ENCODE results near the gene EOMES.

EOMES gene

DNA sequence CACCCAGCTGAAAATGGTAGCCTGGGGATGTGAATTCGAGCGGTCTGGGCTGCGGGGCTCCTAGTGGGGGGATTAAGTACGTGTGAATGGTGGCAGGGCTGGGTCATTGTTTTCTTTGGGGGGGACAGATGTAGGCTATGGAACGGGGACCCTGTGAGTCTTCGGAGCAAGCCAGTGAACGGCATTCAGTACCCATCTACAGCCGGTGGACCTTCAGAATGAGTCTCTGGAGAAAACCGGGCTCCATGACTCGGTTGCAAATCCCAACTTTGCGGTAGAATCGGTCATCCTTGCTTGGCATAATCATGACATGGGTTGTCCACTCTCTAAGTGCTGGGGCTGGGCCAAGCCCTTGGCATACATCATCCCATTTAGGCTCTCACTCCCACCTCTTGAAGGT, 7.2 kb upstream of the EOMES start:
- DNase-seq: no peak
- ATAC-seq (replicated peaks): no peak
- Mint-ChIP-seq H3K36me3 (ENCODE audit: insufficient read depth) (peaks cover 14% of the 10 kb centered on the region), H3K4me1 (ENCODE audit: low read depth in 2 of 2) (peaks cover 16 to 26% of the 10 kb centered on the region in 2 donors), H3K9me3 (no peaks in the 10 kb centered on the region), H3K27ac (no peak overlapping the region), H3K4me3 (peak overlapping the region; percentile 76 to 80), H3K27me3 (peaks cover 46 to 57% of the 10 kb centered on the region in 2 donors)

DNA sequence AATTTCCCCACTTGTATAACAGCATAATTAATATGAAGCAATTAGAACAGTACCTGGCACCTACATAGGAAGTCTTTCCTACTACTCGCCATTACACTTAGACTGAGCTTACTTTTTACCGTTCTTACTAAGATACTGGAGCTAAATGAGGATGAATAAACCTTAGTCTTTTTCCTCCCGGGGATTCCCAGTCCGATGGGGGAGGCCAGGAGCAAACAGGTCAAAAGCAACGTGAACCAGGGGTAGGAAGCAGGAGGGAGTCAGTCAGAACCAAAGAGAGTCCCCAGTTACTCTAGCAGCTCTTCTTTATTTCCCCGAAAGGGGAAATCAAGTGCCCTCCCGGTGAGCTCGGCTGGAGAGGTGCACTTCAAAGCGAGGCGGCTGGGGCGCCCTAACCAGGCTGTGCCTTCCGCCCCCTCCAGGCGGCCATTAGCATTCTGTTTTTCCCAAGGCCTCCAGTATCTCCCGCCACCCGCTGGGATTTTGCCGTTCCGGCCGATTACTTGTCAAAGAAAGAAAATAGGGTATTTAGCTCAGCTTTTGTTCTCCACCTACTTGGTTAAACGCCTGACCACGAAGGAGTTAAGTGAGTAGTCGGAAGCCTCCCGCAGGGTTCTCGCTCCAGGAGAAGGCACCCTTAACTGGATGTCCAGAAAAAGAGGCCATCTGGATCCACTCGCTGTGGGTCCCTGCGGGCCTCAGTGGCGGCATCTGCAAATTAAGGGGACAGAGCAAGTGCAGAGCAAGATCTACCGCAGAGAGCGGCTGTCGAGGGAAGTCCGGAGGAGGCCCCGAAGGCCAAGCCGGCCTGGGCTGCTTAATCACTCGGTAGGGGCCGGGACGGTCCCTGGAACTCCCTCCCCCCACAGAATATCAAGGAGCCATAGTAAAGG, 6.3 kb upstream of the EOMES start:
- H3K27ac Mint-ChIP-seq: no peak overlapping the region
- ATAC-seq (replicated peaks) (peak; percentile 67), DNase-seq (no peak)
- H3K4me3 Mint-ChIP-seq: peak overlapping the region; percentile 61 to 80
- peaks cover 46 to 66% of the 10 kb centered on the region in 2 donors for H3K27me3 Mint-ChIP-seq
- H3K4me1 Mint-ChIP-seq (ENCODE audit: low read depth in 2 of 2): peaks cover 23 to 35% of the 10 kb centered on the region in 2 donors
- peaks cover 16% of the 10 kb centered on the region for H3K36me3 Mint-ChIP-seq (ENCODE audit: insufficient read depth)
- no peaks in the 10 kb centered on the region for H3K9me3 Mint-ChIP-seq

DNA sequence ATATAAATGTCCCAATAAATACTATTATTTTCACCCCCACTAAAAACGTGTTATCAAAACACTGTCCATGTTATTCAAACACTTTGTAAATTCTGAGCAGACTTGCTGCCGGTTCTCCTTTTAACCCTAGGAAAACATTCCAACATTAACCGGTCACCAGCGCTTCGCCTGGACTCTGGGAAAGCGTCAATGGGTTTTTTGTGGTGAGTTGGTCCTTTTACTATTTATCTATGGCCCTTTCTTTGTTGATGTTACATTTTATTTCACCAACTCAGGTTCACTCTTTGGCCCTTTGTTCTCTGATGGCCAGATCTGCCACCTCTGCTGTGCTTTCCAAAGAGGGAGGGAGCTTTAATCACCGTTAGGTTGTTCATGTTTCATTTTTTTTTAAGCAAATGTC, 4.1 kb upstream of the EOMES start:
- Mint-ChIP-seq H3K27me3 (peaks cover 46 to 68% of the 10 kb centered on the region in 2 donors), H3K27ac (no peak overlapping the region), H3K9me3 (no peaks in the 10 kb centered on the region), H3K4me1 (ENCODE audit: low read depth in 2 of 2) (peaks cover 25 to 42% of the 10 kb centered on the region in 2 donors), H3K36me3 (ENCODE audit: insufficient read depth) (peaks cover 31% of the 10 kb centered on the region), H3K4me3 (no peak overlapping the region)
- DNase-seq: no peak
- ATAC-seq (replicated peaks): no peak

DNA sequence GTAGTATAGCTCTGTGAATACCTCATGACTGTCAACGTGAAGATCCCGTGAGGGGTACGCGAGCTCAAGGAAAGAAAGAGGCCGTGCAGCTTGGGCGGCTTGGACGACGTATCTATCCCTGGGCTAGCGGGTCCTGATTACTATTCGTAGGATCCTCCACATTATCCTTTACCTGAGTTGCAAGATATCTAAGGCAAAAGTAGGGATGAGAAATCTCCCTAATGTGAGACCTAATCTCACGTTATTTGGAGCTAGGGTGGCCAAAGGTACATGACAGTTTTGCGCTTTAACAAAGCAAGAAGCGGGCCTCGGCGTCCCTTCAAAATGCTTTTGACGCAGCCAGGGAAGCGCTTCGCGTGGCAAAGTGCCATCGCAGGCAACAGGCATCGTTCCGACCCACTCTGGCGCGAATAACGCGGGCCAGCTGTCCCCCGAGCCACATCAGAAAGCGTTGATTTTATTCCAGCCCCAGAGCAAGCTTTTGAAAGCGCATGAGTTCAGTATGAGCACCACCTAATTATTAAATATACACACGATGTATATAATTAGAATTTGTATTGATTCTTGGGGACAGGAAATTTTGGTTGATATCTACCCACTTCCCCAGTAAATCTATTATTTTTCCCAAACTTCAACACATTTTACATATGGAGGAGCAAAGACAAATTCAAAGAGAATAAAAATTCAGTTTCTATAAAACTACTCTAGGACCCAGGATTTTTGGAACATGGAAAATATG, 2.5 kb upstream of the EOMES start:
- Mint-ChIP-seq H3K9me3 (no peaks in the 10 kb centered on the region), H3K36me3 (ENCODE audit: insufficient read depth) (peaks cover 43% of the 10 kb centered on the region), H3K4me1 (ENCODE audit: low read depth in 2 of 2) (peaks cover 19 to 41% of the 10 kb centered on the region in 2 donors), H3K4me3 (peak overlapping the region; percentile 100), H3K27ac (peak overlapping the region in 1 of 2 donors; percentile 29), H3K27me3 (peaks cover 36 to 52% of the 10 kb centered on the region in 2 donors)
- no peak for ATAC-seq (replicated peaks)
- DNase-seq: no peak

DNA sequence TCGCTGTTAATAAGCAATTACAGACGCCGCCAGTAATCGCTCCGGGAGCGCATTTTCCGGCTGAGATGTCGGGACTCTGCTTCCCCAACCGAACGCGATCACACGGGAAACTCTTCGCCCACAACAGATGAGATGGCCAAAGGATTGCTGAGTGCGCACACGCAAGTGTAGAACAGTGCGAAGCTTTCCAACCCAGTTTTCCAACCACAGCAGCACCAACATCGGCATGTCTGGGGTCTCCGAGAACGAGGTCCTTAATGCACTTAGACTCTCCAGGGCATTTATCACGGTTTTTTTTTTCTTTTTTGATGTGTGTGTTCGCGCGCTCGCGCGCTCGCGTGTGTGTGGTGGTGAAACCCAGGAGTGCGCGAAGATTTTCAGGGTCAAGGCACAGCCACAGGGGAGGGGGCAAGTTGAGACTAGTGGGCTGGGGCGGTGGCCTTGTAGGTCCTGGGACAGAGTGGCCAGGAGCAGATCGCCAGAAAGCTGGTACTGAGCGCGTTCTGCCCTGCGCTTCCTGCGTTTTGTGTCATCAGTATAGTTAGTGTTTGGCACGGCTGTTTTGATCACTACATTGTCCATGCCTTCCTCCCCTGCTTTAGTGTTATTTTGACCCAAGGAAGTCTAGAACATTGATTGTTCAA, 1.8 kb upstream of the EOMES start:
- DNase-seq: peak in 1 of 3 experiments; percentile 27
- Mint-ChIP-seq H3K4me1 (ENCODE audit: low read depth in 2 of 2) (peaks cover 22 to 43% of the 10 kb centered on the region in 2 donors), H3K4me3 (peak overlapping the region; percentile 100), H3K27me3 (peaks cover 29 to 45% of the 10 kb centered on the region in 2 donors), H3K9me3 (no peaks in the 10 kb centered on the region), H3K27ac (peak overlapping the region; percentile 29 to 98), H3K36me3 (ENCODE audit: insufficient read depth) (peaks cover 50% of the 10 kb centered on the region)
- no peak for ATAC-seq (replicated peaks)

DNA sequence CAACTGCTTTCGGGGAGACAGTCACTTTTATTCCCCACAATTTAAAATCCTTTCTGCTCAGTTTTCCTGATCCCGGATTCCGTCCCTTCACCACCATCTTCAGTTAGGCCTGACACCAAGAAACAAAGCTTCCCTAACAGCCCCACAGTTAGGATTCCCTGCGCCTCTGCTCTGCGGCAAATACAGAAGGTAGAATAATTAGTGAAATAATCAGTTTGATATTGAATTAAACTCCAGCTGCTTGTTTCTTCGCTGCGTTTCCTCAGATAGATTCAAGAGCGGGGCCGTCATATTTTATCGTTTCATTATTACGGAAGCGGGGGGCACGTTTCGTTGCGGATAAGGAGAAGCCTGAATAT, 1.3 kb upstream of the EOMES start:
- H3K36me3 Mint-ChIP-seq (ENCODE audit: insufficient read depth): peaks cover 53% of the 10 kb centered on the region
- H3K27me3 Mint-ChIP-seq: peaks cover 24 to 40% of the 10 kb centered on the region in 2 donors
- peak overlapping the region; percentile 29 to 98 for H3K27ac Mint-ChIP-seq
- peaks cover 26 to 41% of the 10 kb centered on the region in 2 donors for H3K4me1 Mint-ChIP-seq (ENCODE audit: low read depth in 2 of 2)
- no peaks in the 10 kb centered on the region for H3K9me3 Mint-ChIP-seq
- peak overlapping the region; percentile 100 for H3K4me3 Mint-ChIP-seq
- DNase-seq (no peak), ATAC-seq (replicated peaks) (no peak)

DNA sequence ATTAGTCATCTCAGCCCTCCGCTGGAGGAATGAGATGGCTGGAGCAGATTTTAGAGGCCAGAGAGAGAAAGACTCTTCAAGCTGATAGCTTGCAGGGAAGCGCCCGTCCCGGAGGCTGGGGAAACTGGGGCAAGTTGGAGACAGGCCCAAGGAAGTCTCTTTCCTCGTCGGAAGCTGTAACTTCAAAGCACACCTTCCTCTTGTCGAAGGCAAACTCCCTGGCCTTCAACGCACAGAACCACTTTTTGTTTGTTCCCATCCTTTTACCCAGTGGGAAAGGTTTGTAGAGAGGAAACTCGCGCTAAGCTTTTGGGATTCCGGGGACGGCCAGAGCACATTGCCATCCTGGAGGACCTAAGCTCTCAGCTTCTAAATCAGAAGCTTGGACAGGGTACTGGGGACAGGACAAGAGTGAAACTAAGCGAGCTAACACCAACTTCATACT, 900 bp upstream of the EOMES start:
- Mint-ChIP-seq H3K4me3 (peak overlapping the region; percentile 100), H3K36me3 (ENCODE audit: insufficient read depth) (peaks cover 55% of the 10 kb centered on the region), H3K4me1 (ENCODE audit: low read depth in 2 of 2) (peaks cover 31 to 38% of the 10 kb centered on the region in 2 donors), H3K27ac (peak overlapping the region; percentile 98 to 99), H3K27me3 (peaks cover 20 to 36% of the 10 kb centered on the region in 2 donors), H3K9me3 (no peaks in the 10 kb centered on the region)
- ATAC-seq (replicated peaks) (no peak), DNase-seq (no peak)

DNA sequence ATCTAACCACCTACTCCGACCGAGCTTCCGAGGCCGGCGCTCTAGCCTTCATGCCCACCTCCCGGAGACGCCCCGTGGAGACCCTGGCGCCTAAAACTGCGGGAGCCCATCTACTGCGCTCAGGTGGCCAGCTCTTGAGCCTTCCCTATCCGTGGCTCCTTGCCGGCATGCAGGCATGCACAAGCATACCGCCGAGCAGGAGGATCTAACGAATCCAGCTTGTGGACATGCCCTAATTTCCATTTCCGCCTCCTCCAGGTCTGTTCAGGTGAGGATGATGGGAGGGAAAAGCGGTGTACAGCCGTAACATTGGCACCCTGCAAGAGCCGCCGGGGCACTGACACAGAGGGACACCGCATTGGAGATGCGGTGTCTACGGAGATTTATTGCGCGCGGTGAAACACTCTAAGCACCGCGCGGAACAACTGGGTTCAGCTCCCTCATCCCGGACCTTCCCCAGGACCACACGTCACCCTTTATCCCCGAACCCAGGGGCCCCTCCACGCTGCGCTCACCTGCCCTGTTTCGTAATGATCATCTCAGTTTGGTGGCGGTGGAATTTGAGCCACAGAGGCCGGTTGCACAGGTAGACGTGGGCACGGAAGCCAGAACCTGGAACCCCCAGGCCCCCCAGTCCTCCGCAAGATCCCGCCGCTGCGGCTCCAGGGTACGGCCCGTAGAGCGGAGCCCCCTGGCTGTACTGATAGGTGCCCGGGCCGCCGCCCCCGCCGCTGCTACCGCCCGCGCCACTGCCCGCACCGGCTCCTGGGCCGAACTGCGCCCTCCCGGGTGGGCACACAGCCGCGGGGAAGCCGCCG, 1.0 kb downstream of the EOMES start:
- ATAC-seq (replicated peaks) (peak; percentile 5), DNase-seq (peak in 1 of 3 experiments; percentile 33)
- Mint-ChIP-seq H3K4me3 (peak overlapping the region; percentile 100), H3K9me3 (no peaks in the 10 kb centered on the region), H3K36me3 (ENCODE audit: insufficient read depth) (peaks cover 74% of the 10 kb centered on the region), H3K4me1 (ENCODE audit: low read depth in 2 of 2) (peaks cover 48 to 50% of the 10 kb centered on the region in 2 donors), H3K27ac (peak overlapping the region; percentile 98 to 99), H3K27me3 (peaks cover under 1 to 17% of the 10 kb centered on the region in 2 donors)

DNA sequence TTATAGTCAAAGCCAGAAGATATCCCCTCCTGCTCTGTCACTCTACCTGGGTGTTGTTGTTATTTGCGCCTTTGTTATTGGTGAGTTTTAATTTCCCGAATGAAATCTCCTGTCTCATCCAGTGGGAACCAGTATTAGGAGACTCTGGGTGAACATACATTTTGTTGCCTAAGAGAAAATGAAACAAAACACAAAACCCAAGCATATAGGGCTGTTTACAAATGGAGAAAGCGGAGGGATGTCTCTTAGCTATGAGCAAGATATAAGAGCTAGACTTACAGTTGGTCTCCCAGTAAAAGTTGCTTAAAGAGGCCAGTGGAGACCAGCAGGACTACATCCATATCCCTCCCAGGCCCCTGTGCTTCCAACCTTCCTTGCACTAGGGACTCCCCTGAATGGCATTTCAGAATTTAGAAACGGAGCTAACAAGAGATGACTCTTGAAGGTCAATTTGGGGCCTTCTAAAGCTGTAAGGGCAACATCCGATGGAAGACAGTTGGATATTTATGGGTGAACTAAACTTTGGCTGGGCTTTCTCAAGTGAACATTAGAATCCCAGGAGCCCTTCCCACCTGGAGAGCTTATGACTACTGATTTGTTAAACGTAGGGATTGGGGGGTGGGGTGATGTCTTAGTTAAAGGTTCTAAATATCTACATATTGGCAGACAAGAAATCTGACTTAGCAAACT, 2.7 kb downstream of the EOMES start:
- ATAC-seq (replicated peaks) (no peak), DNase-seq (no peak)
- Mint-ChIP-seq H3K27ac (peak overlapping the region; percentile 98 to 99), H3K4me3 (peak overlapping the region; percentile 100), H3K4me1 (ENCODE audit: low read depth in 2 of 2) (peaks cover 56 to 57% of the 10 kb centered on the region in 2 donors), H3K36me3 (ENCODE audit: insufficient read depth) (peaks cover 86% of the 10 kb centered on the region), H3K27me3 (peaks cover 0 to 14% of the 10 kb centered on the region in 2 donors), H3K9me3 (no peaks in the 10 kb centered on the region)

DNA sequence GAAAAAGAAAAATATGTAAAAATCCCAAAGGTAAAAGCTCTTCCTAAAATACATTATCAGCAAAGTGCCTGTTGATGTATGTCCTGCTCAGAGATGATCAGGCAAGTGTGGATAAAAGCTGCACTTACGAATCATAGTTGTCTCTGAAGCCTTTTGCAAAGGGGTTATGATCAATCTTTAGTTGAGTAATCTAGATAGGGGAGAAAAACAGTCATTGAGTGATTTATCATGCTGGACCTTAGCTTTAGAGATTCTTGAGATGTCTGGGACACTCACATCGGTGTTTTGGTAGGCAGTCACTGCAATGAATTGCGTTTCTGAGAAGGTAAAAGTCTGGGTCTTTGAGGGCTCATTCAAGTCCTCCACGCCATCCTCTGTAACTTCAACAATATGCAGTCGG, 3.7 kb downstream of the EOMES start:
- Mint-ChIP-seq H3K4me3 (peak overlapping the region; percentile 100), H3K27me3 (peaks cover 0 to 4% of the 10 kb centered on the region in 2 donors), H3K36me3 (ENCODE audit: insufficient read depth) (peaks cover 93% of the 10 kb centered on the region), H3K9me3 (no peaks in the 10 kb centered on the region), H3K27ac (peak overlapping the region; percentile 98 to 99), H3K4me1 (ENCODE audit: low read depth in 2 of 2) (peaks cover 57 to 59% of the 10 kb centered on the region in 2 donors)
- no peak for DNase-seq
- ATAC-seq (replicated peaks): no peak

DNA sequence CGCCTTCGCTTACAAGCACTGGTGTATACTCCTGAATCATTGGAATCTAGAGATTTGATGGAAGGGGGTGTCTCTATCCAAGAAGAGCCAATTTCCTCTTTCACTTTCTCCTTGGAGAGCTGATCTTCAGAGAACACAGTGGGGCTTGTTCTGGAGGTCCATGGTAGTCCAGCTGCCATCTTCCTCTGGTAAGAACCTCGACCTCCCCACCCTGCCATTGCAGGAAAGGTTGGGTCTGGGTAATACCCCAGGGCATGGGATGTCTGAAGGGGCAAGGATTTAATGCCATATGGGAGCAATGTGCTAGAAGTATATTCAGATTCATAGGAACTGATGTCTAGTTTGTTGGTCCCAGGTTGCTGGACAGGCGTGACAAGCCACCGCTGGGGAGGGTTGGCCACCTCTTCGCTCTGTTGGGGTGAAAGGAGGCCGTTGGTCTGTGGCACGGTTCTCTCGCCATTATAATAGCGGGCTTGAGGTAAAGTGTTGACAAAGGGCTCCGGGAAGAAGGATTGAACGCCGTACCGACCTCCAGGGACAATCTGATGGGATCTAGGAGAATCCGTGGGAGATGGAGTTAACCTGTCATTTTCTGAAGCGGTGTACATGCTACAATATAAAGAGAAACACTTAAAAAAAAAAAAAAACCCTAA, 4.8 kb downstream of the EOMES start:
- peak overlapping the region; percentile 98 to 99 for H3K27ac Mint-ChIP-seq

DNA sequence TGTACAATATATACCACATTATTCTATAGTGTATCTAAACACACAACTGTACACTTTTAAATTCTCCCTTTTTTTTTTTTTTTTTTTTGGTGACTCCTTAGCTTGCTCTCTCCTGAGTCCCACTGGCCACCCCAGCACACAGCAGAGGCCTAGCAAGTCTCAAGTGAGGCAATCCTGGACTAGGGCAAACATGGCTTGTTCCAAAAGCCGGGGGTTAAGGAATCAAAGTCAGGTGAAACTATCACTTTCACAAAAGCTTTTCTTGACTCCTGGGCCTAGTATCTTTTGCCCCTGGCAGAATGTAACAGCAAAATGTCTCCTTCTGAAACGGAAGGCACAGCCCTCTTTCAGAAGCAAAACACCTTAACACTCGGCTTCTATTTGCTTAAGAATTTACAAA, 5.8 kb downstream of the EOMES start:
- Mint-ChIP-seq H3K27ac (peak overlapping the region; percentile 98 to 99), H3K27me3 (no peaks in the 10 kb centered on the region), H3K4me1 (ENCODE audit: low read depth in 2 of 2) (peaks cover 56 to 62% of the 10 kb centered on the region in 2 donors), H3K36me3 (ENCODE audit: insufficient read depth) (peaks cover 98% of the 10 kb centered on the region), H3K4me3 (peak overlapping the region; percentile 100), H3K9me3 (no peaks in the 10 kb centered on the region)
- ATAC-seq (replicated peaks) (no peak), DNase-seq (no peak)

More for the DNA sequence above, 4.8 kb downstream of the EOMES start:
- Mint-ChIP-seq H3K4me3 (peak overlapping the region; percentile 100), H3K4me1 (ENCODE audit: low read depth in 2 of 2) (peaks cover 50 to 58% of the 10 kb centered on the region in 2 donors), H3K27me3 (no peaks in the 10 kb centered on the region), H3K9me3 (no peaks in the 10 kb centered on the region), H3K36me3 (ENCODE audit: insufficient read depth) (peaks cover 99% of the 10 kb centered on the region)
- no peak for DNase-seq
- no peak for ATAC-seq (replicated peaks)

Data from effector memory CD8-positive, alpha-beta T cell (primary cell).